Esophagus squamous epithelium (tissue), 5 donors: ENCODE measurements around the gene CRYBB1. TPM values are rescaled to one million over a fixed set of nuclear protein-coding genes. Genes with fewer than 3 reads are reported as not detected.

Experiments used
- DNase-seq: peaks from one replicate; lab custom pipeline; 2025; lab: John Stamatoyannopoulos, UW
- H3K27ac ChIP-seq, 4 donors: fragments of 200-600 bp; sonication (generic); one replicate each; pipeline ENCODE4 v1.5.1; 2016 to 2019; ENCODE audit warnings: mild to moderate bottlenecking in 1 of 4
- H3K27me3 ChIP-seq, 4 donors: fragments of 200-600 bp; sonication (generic); 1 replicate in 3 of 4; 2 replicates in 1 of 4; pipeline versions ENCODE4 v1.5.1 to v1.6.0; 2017 to 2021; ENCODE audit warnings: antibody characterized with exemption in 1 of 4
- H3K36me3 ChIP-seq, 3 donors: fragments of 200-600 bp; sonication (generic); one replicate each; pipeline ENCODE4 v1.5.1; 2016 to 2019
- H3K4me1 ChIP-seq, 3 donors: fragments of 200-600 bp; sonication (generic); one replicate each; pipeline ENCODE4 v1.5.1; 2017 to 2019
- H3K4me3 ChIP-seq, 4 donors: fragments of 200-600 bp; sonication (generic); 1 replicate in 3 of 4; 2 replicates in 1 of 4; pipeline ENCODE4 v1.5.1; 2016 to 2019; ENCODE audit warnings: mild to moderate bottlenecking in 2 of 4, moderate library complexity in 1 of 4
- H3K9me3 ChIP-seq, 3 donors: fragments of 200-600 bp; sonication (generic); one replicate each; pipeline ENCODE4 v1.5.1; 2016 to 2019
- CTCF ChIP-seq, 6 experiments: fragments of 450-650 bp in 4 of 6; fragments of 200-600 bp in 2 of 6; sonication (generic) in 2 of 6; IDR thresholded peaks; one replicate each; pipeline ENCODE4 v1.5.1; 2016 to 2019; ENCODE audit warnings: antibody characterized with exemption in 6 of 6, mild to moderate bottlenecking in 4 of 6, moderate library complexity in 4 of 6
- POLR2A ChIP-seq, 4 donors: fragments of 450-650 bp; IDR thresholded peaks; one replicate each; pipeline ENCODE4 v1.6.1; 2017; ENCODE audit warnings: antibody characterized with exemption in 4 of 4, mild to moderate bottlenecking in 4 of 4, moderate library complexity in 3 of 4
- WGBS, 2 donors: methylation state at CpG; one replicate each; pipeline ENCODE4 v1.1.5; 2018; 5-methylcytosine and 5-hydroxymethylcytosine counted together
- intact Hi-C: fragments of 100-400 bp; cut with DNase I; formaldehyde crosslinking; loops from one replicate; pipeline ENCODE4 v1.15.0; 2022
- small RNA-seq, 4 donors: library from RNA; depleted of rRNA; stranded (forward); fragments of <200 nt; gene quantifications; one replicate each; pipeline ENCODE3, GENCODE V24; 2016
- total RNA-seq, 4 donors: library from RNA; depleted of rRNA; stranded (reverse); fragments of >200 nt; gene quantifications; one replicate each; pipeline ENCODE4 v1.1.0, GENCODE V29; 2016
- donor health status: DM: yes; HTN: yes; CAD: no.

CRYBB1 gene
- total RNA-seq, 4 donors from 2014 or later, result 0.95 TPM; not detected in 3

- H3K4me3 ChIP-seq, result no peak overlapping the region
- no peak overlapping the region for H3K27ac ChIP-seq
- WGBS, 2 donors, result 77 to 79% methylated on average over 5 to 10 of the region's 10 CpGs
- TF ChIP-seq CTCF (IDR thresholded peaks at IDR 0.05) (no peak), POLR2A (IDR thresholded peaks at IDR 0.05) (no peak)
- peaks cover 8 to 60% (median 10%) of the 10 kb centered on the region in 3 donors for H3K4me1 ChIP-seq
- H3K36me3 ChIP-seq, result no peaks in the 10 kb centered on the region
- no peak for DNase-seq
- no peaks in the 10 kb centered on the region for H3K9me3 ChIP-seq
- intact Hi-C loops, result no loop called here
- H3K27me3 ChIP-seq, result no peaks in the 10 kb centered on the region
Measured at GRCh38 chr22:26552466-26552865, 65.4 kb downstream of the CRYBB1 start.

GRCh38 chr22:26551568-26551967 is 66.3 kb downstream of the CRYBB1 start:
- Histone ChIP-seq H3K4me1 (peaks cover 12 to 69% (median 14%) of the 10 kb centered on the region in 3 donors), H3K4me3 (no peak overlapping the region), H3K36me3 (peaks cover 0 to 4% (median 0%) of the 10 kb centered on the region in 3 donors), H3K27ac (no peak overlapping the region), H3K9me3 (no peaks in the 10 kb centered on the region), H3K27me3 (no peaks in the 10 kb centered on the region)
- TF ChIP-seq CTCF (IDR thresholded peaks at IDR 0.05) (no peak), POLR2A (IDR thresholded peaks at IDR 0.05) (no peak)
- intact Hi-C loops, result no loop called here
- no peak for DNase-seq
- 100% methylated on average over 2 of the region's 2 CpGs for WGBS, 2 donors

- TF ChIP-seq POLR2A (IDR thresholded peaks at IDR 0.05), result no peak
- TF ChIP-seq CTCF (IDR thresholded peaks at IDR 0.05), result no peak
- Histone ChIP-seq H3K36me3 (peaks cover 0 to 4% (median 0%) of the 10 kb centered on the region in 3 donors), H3K4me3 (no peak overlapping the region), H3K27me3 (no peaks in the 10 kb centered on the region), H3K4me1 (peaks cover 14 to 76% (median 17%) of the 10 kb centered on the region in 3 donors), H3K9me3 (no peaks in the 10 kb centered on the region), H3K27ac (no peak overlapping the region)
- intact Hi-C loops, result no loop called here
- no peak for DNase-seq
- WGBS, 2 donors, result 71 to 85% methylated on average over 4 to 5 of the region's 8 CpGs
Measured at GRCh38 chr22:26550498-26551033, 67.3 kb downstream of the CRYBB1 start.

- DNase-seq, result no peak
- WGBS, 2 donors, result 92 to 98% methylated on average over 4 of the region's 4 CpGs
- intact Hi-C loops, result no loop called here
- Histone ChIP-seq H3K4me1 (peaks cover 14 to 76% (median 17%) of the 10 kb centered on the region in 3 donors), H3K36me3 (peaks cover 0 to 4% (median 0%) of the 10 kb centered on the region in 3 donors), H3K4me3 (no peak overlapping the region), H3K9me3 (no peaks in the 10 kb centered on the region), H3K27me3 (no peaks in the 10 kb centered on the region), H3K27ac (peak overlapping the region in 2 of 4 donors; percentile 50 to 78)
- no peak for TF ChIP-seq CTCF (IDR thresholded peaks at IDR 0.05)
- TF ChIP-seq POLR2A (IDR thresholded peaks at IDR 0.05), result no peak
Measured at GRCh38 chr22:26549902-26550497, 67.8 kb downstream of the CRYBB1 start.

Small RNA genes lying within 50 kb of the gene (small RNA-seq; reads per million reads assigned to genes)
- gene MIR548J (0 to 0.09 (median 0.04) reads per million in 4 donors), gene RF01874 (0 reads per million in 4 donors)

Other genes with a start within 250 kb of the CRYBB1 start
- 1 to 10 TPM; 1.3 to 2.1 (median 2.0) TPM for gene ASPHD2, start 188.8 kb downstream of the CRYBB1 start, total RNA-seq
- 10 to 100 TPM; 21.9 to 28.5 (median 24.5) TPM for gene HPS4, start 134.2 kb downstream of the CRYBB1 start, total RNA-seq
- gene SRRD, start 134.2 kb downstream of the CRYBB1 start, total RNA-seq, result 10 to 100 TPM; 11.4 to 27.3 (median 13.6) TPM
- gene TFIP11, start 105.6 kb downstream of the CRYBB1 start, total RNA-seq, result 10 to 100 TPM; 21.6 to 27.1 (median 25.8) TPM
- gene TPST2, start 27.9 kb downstream of the CRYBB1 start, total RNA-seq, result 10 to 100 TPM; 27.2 to 40.6 (median 32.5) TPM
- not detected for gene CRYBA4, start 3.9 kb upstream of the CRYBB1 start, total RNA-seq
- gene MIAT, start 39.6 kb upstream of the CRYBB1 start, total RNA-seq, result 1 to 10 TPM in 2 of 4 donors, under 1 TPM in 2; 0.50 to 2.4 (median 1.4) TPM